Measurements from ENCODE around the gene MXI1. TPM values are rescaled to one million over a fixed set of nuclear protein-coding genes. Genes with fewer than 3 reads are reported as not detected.

Gene MXI1
- total RNA-seq, 1 donor from 2014 or later, result 31.5 TPM

DNA sequence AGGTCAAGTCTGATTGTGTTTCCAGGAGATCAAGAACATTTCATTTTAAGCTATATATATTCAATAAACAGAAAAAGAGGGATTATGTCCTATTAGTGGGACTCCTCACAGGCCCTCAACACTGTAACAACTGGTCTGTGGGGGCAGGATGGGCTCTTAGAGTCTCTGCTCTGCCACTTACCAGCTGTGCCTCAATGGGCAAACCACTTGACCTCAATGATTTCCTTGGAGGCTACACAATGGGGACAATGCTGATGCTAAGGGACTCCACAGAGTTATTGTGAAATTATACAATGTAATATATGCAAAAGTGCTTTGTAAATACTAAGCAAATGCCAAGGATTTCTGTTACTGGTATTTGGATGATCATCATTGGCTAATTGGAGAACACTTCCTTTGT is 33.2 kb upstream of the MXI1 start:
- FAIRE-seq, result no peak
- no peak for TF ChIP-seq EZH2 (IDR thresholded peaks at IDR 0.05; ENCODE audit: insufficient read depth, low read length)
- TF ChIP-seq, protein P1, sequence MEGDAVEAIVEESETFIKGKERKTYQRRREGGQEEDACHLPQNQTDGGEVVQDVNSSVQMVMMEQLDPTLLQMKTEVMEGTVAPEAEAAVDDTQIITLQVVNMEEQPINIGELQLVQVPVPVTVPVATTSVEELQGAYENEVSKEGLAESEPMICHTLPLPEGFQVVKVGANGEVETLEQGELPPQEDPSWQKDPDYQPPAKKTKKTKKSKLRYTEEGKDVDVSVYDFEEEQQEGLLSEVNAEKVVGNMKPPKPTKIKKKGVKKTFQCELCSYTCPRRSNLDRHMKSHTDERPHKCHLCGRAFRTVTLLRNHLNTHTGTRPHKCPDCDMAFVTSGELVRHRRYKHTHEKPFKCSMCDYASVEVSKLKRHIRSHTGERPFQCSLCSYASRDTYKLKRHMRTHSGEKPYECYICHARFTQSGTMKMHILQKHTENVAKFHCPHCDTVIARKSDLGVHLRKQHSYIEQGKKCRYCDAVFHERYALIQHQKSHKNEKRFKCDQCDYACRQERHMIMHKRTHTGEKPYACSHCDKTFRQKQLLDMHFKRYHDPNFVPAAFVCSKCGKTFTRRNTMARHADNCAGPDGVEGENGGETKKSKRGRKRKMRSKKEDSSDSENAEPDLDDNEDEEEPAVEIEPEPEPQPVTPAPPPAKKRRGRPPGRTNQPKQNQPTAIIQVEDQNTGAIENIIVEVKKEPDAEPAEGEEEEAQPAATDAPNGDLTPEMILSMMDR (IDR thresholded peaks at IDR 0.05; ENCODE audit: insufficient read depth, low read depth, low read length), result no peak
- Histone ChIP-seq H3K4me1 (ENCODE audit: insufficient read depth, low read length) (no peaks in the 10 kb centered on the region), H3K27ac (ENCODE audit: low read depth, low read length) (no peak overlapping the region), H4K20me1 (ENCODE audit: insufficient read depth, low read length) (no peaks in the 10 kb centered on the region), H3K4me2 (ENCODE audit: low read length) (no peak overlapping the region), H3K4me3 (ENCODE audit: insufficient read depth, low read depth, low read length) (no peak overlapping the region), H3K9me3 (ENCODE audit: insufficient read depth, low read depth, low read length) (no peaks in the 10 kb centered on the region), H3K79me2 (ENCODE audit: insufficient read depth, low read length) (no peaks in the 10 kb centered on the region), H2AFZ (ENCODE audit: low read depth, low read length) (no peak overlapping the region), H3K36me3 (ENCODE audit: insufficient read depth, low read length) (no peaks in the 10 kb centered on the region), H3K9ac (ENCODE audit: low read length) (no peak overlapping the region), H3K27me3 (ENCODE audit: insufficient read depth, low read length) (peaks cover 11% of the 10 kb centered on the region)
- Mint-ChIP-seq H3K27ac (ENCODE audit: unreplicated experiment) (no peak overlapping the region), H3K4me3 (ENCODE audit: unreplicated experiment) (no peak overlapping the region), H3K4me1 (ENCODE audit: low read depth, unreplicated experiment) (peaks cover 6% of the 10 kb centered on the region), H3K9me3 (ENCODE audit: unreplicated experiment) (no peaks in the 10 kb centered on the region), H3K36me3 (ENCODE audit: low read depth, unreplicated experiment) (no peaks in the 10 kb centered on the region), H3K27me3 (ENCODE audit: low read depth, unreplicated experiment) (peaks cover 34% of the 10 kb centered on the region)
- DNase-seq (ENCODE audit: low read depth), result no peak

DNA sequence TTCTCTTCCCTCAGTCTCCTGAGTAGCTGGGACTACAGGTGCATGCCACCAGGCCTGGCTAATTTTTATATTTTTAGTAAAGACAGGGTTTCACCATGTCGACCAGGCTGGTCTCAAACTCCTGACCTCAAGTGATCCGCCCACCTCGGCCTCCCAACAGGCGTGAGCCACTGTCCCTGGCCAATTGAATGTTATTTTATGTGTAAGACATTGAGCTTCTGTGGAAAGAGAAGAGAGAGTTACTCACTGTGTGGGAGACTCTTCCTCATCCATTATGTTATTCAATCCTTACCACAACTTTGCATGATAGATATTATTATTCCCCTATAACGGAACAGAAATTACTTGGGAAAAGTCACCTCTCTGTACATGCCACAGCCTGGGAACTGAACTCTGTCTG is 32.6 kb upstream of the MXI1 start:
- Mint-ChIP-seq H3K4me1 (ENCODE audit: low read depth, unreplicated experiment) (peaks cover 6% of the 10 kb centered on the region), H3K4me3 (ENCODE audit: unreplicated experiment) (no peak overlapping the region), H3K36me3 (ENCODE audit: low read depth, unreplicated experiment) (no peaks in the 10 kb centered on the region), H3K27me3 (ENCODE audit: low read depth, unreplicated experiment) (peaks cover 29% of the 10 kb centered on the region), H3K9me3 (ENCODE audit: unreplicated experiment) (no peaks in the 10 kb centered on the region), H3K27ac (ENCODE audit: unreplicated experiment) (no peak overlapping the region)
- Histone ChIP-seq H3K79me2 (ENCODE audit: insufficient read depth, low read length) (no peaks in the 10 kb centered on the region), H3K9ac (ENCODE audit: low read length) (no peak overlapping the region), H4K20me1 (ENCODE audit: insufficient read depth, low read length) (no peaks in the 10 kb centered on the region), H3K36me3 (ENCODE audit: insufficient read depth, low read length) (no peaks in the 10 kb centered on the region), H3K9me3 (ENCODE audit: insufficient read depth, low read depth, low read length) (no peaks in the 10 kb centered on the region), H3K4me3 (ENCODE audit: insufficient read depth, low read depth, low read length) (no peak overlapping the region), H3K4me2 (ENCODE audit: low read length) (no peak overlapping the region), H3K27ac (ENCODE audit: low read depth, low read length) (no peak overlapping the region), H3K4me1 (ENCODE audit: insufficient read depth, low read length) (no peaks in the 10 kb centered on the region), H3K27me3 (ENCODE audit: insufficient read depth, low read length) (peaks cover 5% of the 10 kb centered on the region), H2AFZ (ENCODE audit: low read depth, low read length) (no peak overlapping the region)
- DNase-seq (ENCODE audit: low read depth) (no peak), FAIRE-seq (no peak)
- TF ChIP-seq EZH2 (IDR thresholded peaks at IDR 0.05; ENCODE audit: insufficient read depth, low read length), result no peak
- TF ChIP-seq, protein P1 (IDR thresholded peaks at IDR 0.05; ENCODE audit: insufficient read depth, low read depth, low read length), result no peak

DNA sequence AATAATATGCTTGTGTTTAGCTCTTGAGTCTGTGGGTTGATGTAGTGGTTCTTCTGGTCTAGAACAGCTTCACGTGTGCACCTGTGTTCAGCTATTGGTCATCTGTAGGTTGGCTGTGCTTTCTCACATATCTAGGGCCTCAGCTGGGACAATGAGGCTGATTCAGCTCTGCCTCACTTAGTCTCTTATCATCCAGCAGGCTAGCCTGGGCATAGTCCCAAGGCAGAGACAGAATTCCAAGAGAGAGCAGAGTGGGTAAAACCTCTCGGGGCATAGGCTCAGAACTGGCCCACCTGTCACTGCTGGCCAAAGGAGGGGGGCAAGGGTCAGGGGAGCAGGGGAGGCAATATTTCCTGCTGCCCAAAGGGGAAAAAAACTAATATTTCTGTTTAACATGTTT is 32.0 kb upstream of the MXI1 start:
- no peak overlapping the region for H2AFZ ChIP-seq (ENCODE audit: low read depth, low read length)
- no peaks in the 10 kb centered on the region for H3K9me3 ChIP-seq (ENCODE audit: insufficient read depth, low read depth, low read length)
- H3K27me3 ChIP-seq (ENCODE audit: insufficient read depth, low read length), result no peaks in the 10 kb centered on the region
- Mint-ChIP-seq H3K9me3 (ENCODE audit: unreplicated experiment) (no peaks in the 10 kb centered on the region), H3K4me3 (ENCODE audit: unreplicated experiment) (no peak overlapping the region), H3K36me3 (ENCODE audit: low read depth, unreplicated experiment) (no peaks in the 10 kb centered on the region), H3K4me1 (ENCODE audit: low read depth, unreplicated experiment) (peaks cover 6% of the 10 kb centered on the region), H3K27me3 (ENCODE audit: low read depth, unreplicated experiment) (peaks cover 24% of the 10 kb centered on the region), H3K27ac (ENCODE audit: unreplicated experiment) (no peak overlapping the region)
- H3K4me1 ChIP-seq (ENCODE audit: insufficient read depth, low read length), result no peaks in the 10 kb centered on the region
- no peaks in the 10 kb centered on the region for H4K20me1 ChIP-seq (ENCODE audit: insufficient read depth, low read length)
- H3K9ac ChIP-seq (ENCODE audit: low read length), result no peak overlapping the region
- no peaks in the 10 kb centered on the region for H3K79me2 ChIP-seq (ENCODE audit: insufficient read depth, low read length)
- H3K4me3 ChIP-seq (ENCODE audit: insufficient read depth, low read depth, low read length), result no peak overlapping the region
- FAIRE-seq (no peak), DNase-seq (ENCODE audit: low read depth) (peak; percentile 28)
- H3K36me3 ChIP-seq (ENCODE audit: insufficient read depth, low read length), result no peaks in the 10 kb centered on the region
- no peak overlapping the region for H3K4me2 ChIP-seq (ENCODE audit: low read length)
- H3K27ac ChIP-seq (ENCODE audit: low read depth, low read length), result no peak overlapping the region
- TF ChIP-seq, protein P1 (IDR thresholded peaks at IDR 0.05; ENCODE audit: insufficient read depth, low read depth, low read length), result no peak
- no peak for TF ChIP-seq EZH2 (IDR thresholded peaks at IDR 0.05; ENCODE audit: insufficient read depth, low read length)
